Skeletal muscle tissue (tissue), 4 donors: Measurements from ENCODE around the gene ZBTB43. TPM values are rescaled to one million over a fixed set of nuclear protein-coding genes. Genes with fewer than 3 reads are reported as not detected.
A peak's percentile ranks its signal among the peaks of the same experiment; 100 is the strongest.

Experiments used
- H3K27ac ChIP-seq: one replicate; pipeline ENCODE4 v1.7.0; 2013; ENCODE audit warnings: mild to moderate bottlenecking, low read depth, low read length, inconsistent platforms
- H3K27me3 ChIP-seq, 3 donors: one replicate each; pipeline ENCODE4 v1.7.0; 2013; ENCODE audit warnings: low read length in 3 of 3; ENCODE audit not compliant: control insufficient read depth in 3 of 3, insufficient read depth in 3 of 3
- H3K36me3 ChIP-seq, 3 donors: one replicate each; pipeline ENCODE4 v1.7.0; 2013; ENCODE audit warnings: low read length in 3 of 3; ENCODE audit not compliant: control insufficient read depth in 3 of 3, insufficient read depth in 3 of 3
- H3K4me1 ChIP-seq, 3 donors: one replicate each; pipeline ENCODE4 v1.7.0; 2013; ENCODE audit warnings: low read length in 3 of 3, mild to moderate bottlenecking in 3 of 3; ENCODE audit not compliant: control insufficient read depth in 3 of 3, insufficient read depth in 3 of 3
- H3K4me3 ChIP-seq, 3 donors: one replicate each; pipeline ENCODE4 v1.7.0; 2013; ENCODE audit warnings: low read length in 3 of 3
- H3K9ac ChIP-seq, 3 donors: one replicate each; pipeline ENCODE4 v1.7.0; 2013; ENCODE audit warnings: low read length in 3 of 3, mild to moderate bottlenecking in 3 of 3, moderate library complexity in 2 of 3, low read depth in 1 of 3
- H3K9me3 ChIP-seq, 3 donors: one replicate each; pipeline ENCODE4 v1.7.0; 2013; ENCODE audit warnings: low read length in 3 of 3; ENCODE audit not compliant: control insufficient read depth in 3 of 3
- total RNA-seq: library from RNA; depleted of rRNA; stranded (reverse); fragments of >200 nt; gene quantifications from one replicate; pipeline ENCODE4 v1.2.3, GENCODE V29; 2014
- donor health status: Osteomylitis.

The ZBTB43 gene
- total RNA-seq, 1 donor from 2014 or later = 12.0 TPM

DNA sequence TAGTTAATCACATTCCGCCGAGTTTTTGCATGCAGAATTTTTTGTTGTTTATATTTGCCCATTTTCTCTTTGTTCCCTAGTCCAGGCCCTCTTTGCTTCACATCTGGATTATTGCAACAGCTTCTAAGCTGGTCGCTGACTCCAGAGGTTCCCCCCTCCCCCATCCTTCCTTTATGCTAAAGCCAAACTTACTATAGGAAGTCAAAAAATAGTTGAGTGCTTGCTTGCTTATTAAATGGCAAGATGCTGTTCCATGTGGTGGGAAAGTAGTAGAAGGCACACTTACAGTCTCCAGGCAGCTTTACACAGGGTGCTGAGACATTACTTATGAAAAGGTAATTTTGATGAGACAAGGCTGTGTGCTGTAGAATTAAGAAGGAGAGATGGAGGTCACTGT is 56.9 kb downstream of the ZBTB43 start:
- peak overlapping the region; percentile 79 to 90 (median 88) for H3K9ac ChIP-seq
- H3K9me3 ChIP-seq = no peaks in the 10 kb centered on the region
- peak overlapping the region; percentile 92 for H3K27ac ChIP-seq
- peaks cover 0 to 6% (median 0%) of the 10 kb centered on the region in 3 donors for H3K36me3 ChIP-seq
- peak overlapping the region; percentile 84 to 88 (median 86) for H3K4me3 ChIP-seq
- H3K4me1 ChIP-seq = peaks cover 44 to 60% (median 54%) of the 10 kb centered on the region in 3 donors
- H3K27me3 ChIP-seq = no peaks in the 10 kb centered on the region

DNA sequence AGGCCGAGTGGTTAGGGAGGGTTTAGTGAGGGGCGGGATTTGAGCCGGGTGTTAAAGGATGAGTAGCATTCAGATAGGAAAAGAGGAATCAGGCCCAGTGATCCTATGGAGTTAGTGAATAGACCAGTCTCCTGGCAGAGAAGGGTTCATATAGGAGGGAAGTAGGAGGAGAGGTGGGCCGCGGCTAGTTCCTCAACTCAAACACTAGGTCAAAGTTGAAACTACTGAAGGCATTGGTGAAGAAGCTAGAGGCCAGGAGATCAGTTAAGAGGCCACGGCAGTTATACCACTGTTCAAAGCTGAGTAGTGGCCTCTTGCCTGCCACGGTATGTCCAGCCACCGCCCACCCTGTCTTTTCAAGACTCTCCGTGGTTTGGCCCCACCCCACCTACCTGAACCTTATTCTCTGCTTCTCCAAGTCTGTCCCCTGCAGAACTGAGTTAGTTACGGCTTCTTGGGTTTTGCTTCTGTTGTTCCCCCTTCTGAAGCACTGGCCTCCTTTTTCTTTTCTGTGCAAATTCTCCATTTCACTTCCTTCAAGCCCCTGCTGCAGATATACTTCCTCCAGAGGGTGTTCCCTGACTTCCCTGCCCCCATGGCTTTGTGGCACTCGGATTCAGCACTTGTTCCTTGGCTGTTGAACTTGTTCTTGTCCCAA is 57.4 kb downstream of the ZBTB43 start:
- Histone ChIP-seq H3K4me3 (peak overlapping the region; percentile 84 to 88 (median 86)), H3K36me3 (peaks cover 0 to 6% (median 0%) of the 10 kb centered on the region in 3 donors), H3K4me1 (peaks cover 44 to 59% (median 54%) of the 10 kb centered on the region in 3 donors), H3K9ac (peak overlapping the region; percentile 79 to 90 (median 88)), H3K9me3 (no peaks in the 10 kb centered on the region), H3K27ac (peak overlapping the region; percentile 92), H3K27me3 (no peaks in the 10 kb centered on the region)

DNA sequence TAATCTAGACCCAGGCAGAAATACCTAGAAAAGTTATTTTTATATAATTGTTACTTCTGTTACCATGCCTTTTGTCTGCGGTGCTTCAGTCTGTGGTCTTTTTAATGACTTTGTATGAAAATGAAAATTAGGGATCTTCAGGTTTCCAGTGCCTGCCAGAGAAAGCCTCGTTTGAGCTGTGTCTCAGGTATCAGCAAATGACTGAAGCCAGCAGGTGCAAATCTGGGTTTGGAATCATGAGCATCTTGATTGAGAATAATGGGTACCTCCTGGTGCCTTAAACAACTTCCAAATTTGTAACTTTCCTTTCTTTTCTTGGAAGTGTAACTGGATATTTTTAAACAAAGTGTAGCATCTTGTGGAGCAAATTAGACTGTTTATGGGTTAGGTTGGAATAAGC is 59.9 kb downstream of the ZBTB43 start:
- H3K4me1 ChIP-seq = peaks cover 55 to 68% (median 58%) of the 10 kb centered on the region in 3 donors
- H3K27ac ChIP-seq = no peak overlapping the region
- H3K36me3 ChIP-seq = peaks cover 0 to 12% (median 5%) of the 10 kb centered on the region in 3 donors
- H3K9me3 ChIP-seq = no peaks in the 10 kb centered on the region
- no peaks in the 10 kb centered on the region for H3K27me3 ChIP-seq
- H3K4me3 ChIP-seq = no peak overlapping the region
- no peak overlapping the region for H3K9ac ChIP-seq

- H3K9ac ChIP-seq = no peak overlapping the region
- peaks cover 24 to 38% (median 30%) of the 10 kb centered on the region in 3 donors for H3K4me1 ChIP-seq
- H3K36me3 ChIP-seq = peaks cover 0 to 10% (median 5%) of the 10 kb centered on the region in 3 donors
- no peaks in the 10 kb centered on the region for H3K9me3 ChIP-seq
- H3K4me3 ChIP-seq = no peak overlapping the region
- no peaks in the 10 kb centered on the region for H3K27me3 ChIP-seq
- H3K27ac ChIP-seq = no peak overlapping the region
These were observed 64.5 kb downstream of the ZBTB43 start for GRCh38 chr9:126869368-126869767.

DNA sequence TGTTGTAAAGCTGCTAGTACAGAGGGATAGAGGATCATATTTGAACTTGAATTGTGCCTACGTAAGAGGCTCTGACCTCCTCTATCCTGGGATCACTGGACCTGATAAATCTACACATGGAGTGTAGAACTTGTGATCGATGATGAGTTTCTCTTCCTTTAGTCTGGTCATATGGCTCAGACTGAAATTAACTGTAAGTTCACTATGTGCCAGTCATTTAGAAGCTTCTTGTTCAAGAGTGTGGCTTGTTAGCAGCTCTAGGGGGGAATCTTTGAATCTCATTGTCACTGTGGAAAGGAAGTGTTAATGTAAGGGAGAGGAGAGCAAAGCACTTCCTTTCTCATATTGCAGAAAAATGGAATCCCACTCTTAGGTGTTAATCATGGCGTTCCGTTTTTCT is 67.7 kb downstream of the ZBTB43 start:
- Histone ChIP-seq H3K27ac (no peak overlapping the region), H3K4me1 (peaks cover 13 to 19% (median 17%) of the 10 kb centered on the region in 3 donors), H3K27me3 (no peaks in the 10 kb centered on the region), H3K4me3 (no peak overlapping the region), H3K9ac (no peak overlapping the region), H3K36me3 (peaks cover 0 to 8% (median 5%) of the 10 kb centered on the region in 3 donors), H3K9me3 (no peaks in the 10 kb centered on the region)

DNA sequence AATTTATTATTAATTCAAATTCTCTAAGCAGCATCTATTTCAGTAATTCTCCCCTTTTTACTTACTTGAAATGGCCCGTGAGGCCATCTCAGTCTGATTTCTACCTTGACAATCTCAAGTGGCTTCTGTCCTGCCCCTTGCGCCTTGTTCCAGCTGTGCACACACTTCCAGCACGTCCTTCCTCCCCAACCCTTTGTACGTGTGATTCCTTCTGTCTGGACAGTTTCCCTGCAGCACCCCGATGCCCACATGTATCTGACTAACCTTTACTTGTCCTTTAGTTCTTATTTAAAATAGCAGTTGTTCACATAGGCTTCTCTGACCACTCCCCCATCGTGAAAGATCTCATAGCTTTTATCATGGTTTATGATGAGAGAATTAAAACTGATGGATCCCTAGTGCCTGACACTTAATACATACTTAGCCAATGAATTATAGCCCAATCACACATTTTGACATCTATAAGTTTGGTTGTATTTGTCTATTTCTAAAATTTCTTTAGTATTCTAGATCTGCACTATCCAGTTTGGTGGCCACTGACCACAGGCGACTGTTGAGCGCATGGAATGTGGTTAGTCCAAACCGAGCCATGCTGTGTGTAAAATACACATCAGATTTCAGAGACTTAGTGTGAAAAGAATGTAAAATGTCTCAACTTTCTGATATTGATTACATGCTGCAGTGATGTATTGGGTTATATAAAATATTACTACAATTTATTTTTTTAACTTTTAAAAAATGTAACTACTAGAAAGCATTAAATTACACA is 69.9 kb downstream of the ZBTB43 start:
- no peak overlapping the region for H3K27ac ChIP-seq
- H3K4me1 ChIP-seq = no peaks in the 10 kb centered on the region

DNA sequence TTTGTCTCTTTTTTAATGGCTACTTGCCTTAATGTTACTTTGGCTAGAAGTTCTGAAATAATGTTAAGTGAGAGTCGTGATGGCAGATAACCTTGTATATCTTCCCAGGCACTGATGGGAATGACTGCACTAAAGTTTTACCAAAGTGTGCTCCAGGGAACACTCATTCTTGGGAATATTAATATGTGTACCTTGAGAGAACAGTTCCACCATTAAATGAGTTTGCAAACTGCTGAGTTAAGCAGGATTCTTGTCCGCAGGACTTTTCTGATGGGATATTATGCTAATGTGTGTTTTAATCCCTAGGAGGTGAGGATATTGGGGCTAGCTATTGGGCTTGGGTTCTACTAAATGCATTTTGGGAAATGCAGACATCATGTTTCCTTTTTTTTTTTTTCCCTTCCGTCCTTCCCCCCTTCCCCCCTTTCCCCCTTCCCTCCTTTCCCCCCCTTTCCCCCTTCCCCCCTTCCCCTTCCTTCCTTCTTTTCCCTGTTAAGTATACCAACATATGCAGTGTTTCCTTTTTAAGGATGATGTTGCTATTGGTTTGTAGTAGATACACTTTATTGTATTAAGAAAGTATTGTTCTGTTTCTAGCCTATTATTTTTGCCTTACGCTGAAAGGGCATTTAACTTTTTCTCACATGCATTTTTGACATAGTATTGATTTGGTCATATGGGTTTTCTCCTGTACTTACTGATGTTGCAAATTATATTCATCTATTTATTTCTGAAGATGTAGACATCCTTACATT is 71.1 kb downstream of the ZBTB43 start:
- no peaks in the 10 kb centered on the region for H3K27me3 ChIP-seq
- H3K27ac ChIP-seq = no peak overlapping the region
- peaks cover 6 to 20% (median 18%) of the 10 kb centered on the region in 3 donors for H3K36me3 ChIP-seq
- H3K9me3 ChIP-seq = no peaks in the 10 kb centered on the region
- no peak overlapping the region for H3K9ac ChIP-seq
- H3K4me3 ChIP-seq = no peak overlapping the region
- H3K4me1 ChIP-seq = peaks cover 0 to 5% (median 3%) of the 10 kb centered on the region in 3 donors

More for the DNA sequence above, 69.9 kb downstream of the ZBTB43 start:
- Histone ChIP-seq H3K36me3 (peaks cover 1 to 7% (median 6%) of the 10 kb centered on the region in 3 donors), H3K9ac (no peak overlapping the region), H3K4me3 (no peak overlapping the region), H3K27me3 (no peaks in the 10 kb centered on the region), H3K9me3 (no peaks in the 10 kb centered on the region)

- H3K27me3 ChIP-seq = no peaks in the 10 kb centered on the region
- H3K9me3 ChIP-seq = no peaks in the 10 kb centered on the region
- peaks cover 0 to 7% (median 5%) of the 10 kb centered on the region in 3 donors for H3K4me1 ChIP-seq
- no peak overlapping the region for H3K9ac ChIP-seq
- H3K27ac ChIP-seq = no peak overlapping the region
- H3K4me3 ChIP-seq = no peak overlapping the region
- peaks cover 6 to 23% (median 20%) of the 10 kb centered on the region in 3 donors for H3K36me3 ChIP-seq
These were observed 71.7 kb downstream of the ZBTB43 start for GRCh38 chr9:126876531-126876930.

DNA sequence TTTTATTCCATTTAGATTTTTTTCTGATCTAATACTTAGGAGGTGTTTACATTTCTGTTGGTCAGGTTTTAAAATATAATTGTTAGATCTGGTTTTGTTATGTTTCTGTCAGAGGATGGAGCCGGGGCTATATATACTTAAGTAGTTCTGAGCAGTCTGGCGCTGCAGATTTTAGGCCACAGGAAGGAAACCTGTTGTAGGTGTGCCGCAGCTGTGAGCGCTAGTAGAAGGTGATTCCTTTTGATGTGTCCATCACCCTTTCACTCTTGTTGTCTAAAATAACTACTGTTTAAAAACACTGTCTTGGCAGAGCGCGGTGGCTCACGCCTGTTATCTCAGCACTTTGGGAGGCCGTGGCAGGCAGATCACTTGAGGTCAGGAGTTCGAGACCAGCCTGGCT is 72.6 kb downstream of the ZBTB43 start:
- H3K4me1 ChIP-seq = peaks cover 0 to 9% (median 5%) of the 10 kb centered on the region in 3 donors
- no peak overlapping the region for H3K4me3 ChIP-seq
- H3K27ac ChIP-seq = no peak overlapping the region
- no peak overlapping the region for H3K9ac ChIP-seq
- H3K9me3 ChIP-seq = no peaks in the 10 kb centered on the region
- peaks cover 8 to 22% (median 20%) of the 10 kb centered on the region in 3 donors for H3K36me3 ChIP-seq
- H3K27me3 ChIP-seq = no peaks in the 10 kb centered on the region
